Measurements from ENCODE around the gene ATAD3C. TPM values are rescaled to one million over a fixed set of nuclear protein-coding genes. Genes with fewer than 3 reads are reported as not detected.

Gene ATAD3C
- polyA plus RNA-seq, 1 donor from 2014 or later, result 6.2 TPM

GRCh38 chr1:1432951-1433803, 16.3 kb upstream of the ATAD3C start:
- no peak overlapping the region for H3K27ac Mint-ChIP-seq
- H3K4me1 Mint-ChIP-seq, result peaks cover 0 to 4% (median 1%) of the 10 kb centered on the region in 3 donors
- peak overlapping the region in 1 of 4 donors; percentile 54 for H3K4me3 Mint-ChIP-seq
- H3K27me3 Mint-ChIP-seq, result peaks cover 26% of the 10 kb centered on the region
- H3K36me3 Mint-ChIP-seq, result no peaks in the 10 kb centered on the region
- H3K9me3 Mint-ChIP-seq, result no peaks in the 10 kb centered on the region

GRCh38 chr1:1433804-1434130, 15.7 kb upstream of the ATAD3C start:
- Mint-ChIP-seq H3K4me1 (peaks cover 0 to 4% (median 0%) of the 10 kb centered on the region in 3 donors), H3K27ac (no peak overlapping the region), H3K36me3 (no peaks in the 10 kb centered on the region), H3K9me3 (no peaks in the 10 kb centered on the region), H3K4me3 (peak overlapping the region in 1 of 4 donors; percentile 54), H3K27me3 (peaks cover 24% of the 10 kb centered on the region)

- no peaks in the 10 kb centered on the region for H3K9me3 Mint-ChIP-seq
- peaks cover 22% of the 10 kb centered on the region for H3K27me3 Mint-ChIP-seq
- no peak overlapping the region for H3K27ac Mint-ChIP-seq
- H3K4me1 Mint-ChIP-seq, result peaks cover 0 to 4% (median 0%) of the 10 kb centered on the region in 3 donors
- H3K36me3 Mint-ChIP-seq, result no peaks in the 10 kb centered on the region
- no peak overlapping the region for H3K4me3 Mint-ChIP-seq
These were observed 15.2 kb upstream of the ATAD3C start for GRCh38 chr1:1434131-1434823.

GRCh38 chr1:1434824-1435105, 14.7 kb upstream of the ATAD3C start:
- H3K9me3 Mint-ChIP-seq, result no peaks in the 10 kb centered on the region
- peaks cover 22% of the 10 kb centered on the region for H3K27me3 Mint-ChIP-seq
- peak overlapping the region in 3 of 4 donors; percentile 16 to 70 (median 63) for H3K4me3 Mint-ChIP-seq
- peaks cover 0 to 4% (median 0%) of the 10 kb centered on the region in 3 donors for H3K4me1 Mint-ChIP-seq
- H3K36me3 Mint-ChIP-seq, result no peaks in the 10 kb centered on the region
- no peak overlapping the region for H3K27ac Mint-ChIP-seq

GRCh38 chr1:1435106-1435903, 14.2 kb upstream of the ATAD3C start, which contains the start of gene VWA1:
VWA1 (plus strand) TSS chr1:1435690; CDS start chr1:1435749, 59 bp downstream.
- Mint-ChIP-seq H3K27me3 (peaks cover 22% of the 10 kb centered on the region), H3K27ac (no peak within 1 kb of the TSS), H3K4me1 (peaks cover 0 to 4% (median 0%) of the 10 kb centered on the region in 3 donors), H3K36me3 (no peaks in the 10 kb centered on the region), H3K4me3 (peak within 1 kb of the TSS in 3 of 4 donors; percentile 50 to 88 (median 63)), H3K9me3 (no peaks in the 10 kb centered on the region)

GRCh38 chr1:1435911-1436629, 13.4 kb upstream of the ATAD3C start:
- peaks cover 0 to 4% (median 2%) of the 10 kb centered on the region in 3 donors for H3K4me1 Mint-ChIP-seq
- H3K9me3 Mint-ChIP-seq, result no peaks in the 10 kb centered on the region
- H3K27ac Mint-ChIP-seq, result no peak overlapping the region
- peaks cover 27% of the 10 kb centered on the region for H3K27me3 Mint-ChIP-seq
- H3K4me3 Mint-ChIP-seq, result peak overlapping the region in 2 of 4 donors; percentile 50 to 88
- H3K36me3 Mint-ChIP-seq, result no peaks in the 10 kb centered on the region

- peaks cover 27% of the 10 kb centered on the region for H3K27me3 Mint-ChIP-seq
- H3K36me3 Mint-ChIP-seq, result no peaks in the 10 kb centered on the region
- no peaks in the 10 kb centered on the region for H3K9me3 Mint-ChIP-seq
- H3K27ac Mint-ChIP-seq, result no peak overlapping the region
- H3K4me1 Mint-ChIP-seq, result peaks cover 0 to 4% (median 2%) of the 10 kb centered on the region in 3 donors
- peak overlapping the region in 1 of 4 donors; percentile 88 for H3K4me3 Mint-ChIP-seq
These were observed 12.9 kb upstream of the ATAD3C start for GRCh38 chr1:1436630-1437032.

GRCh38 chr1:1437033-1437903, 12.2 kb upstream of the ATAD3C start:
- H3K27ac Mint-ChIP-seq, result no peak overlapping the region
- peaks cover 0 to 4% (median 2%) of the 10 kb centered on the region in 3 donors for H3K4me1 Mint-ChIP-seq
- no peak overlapping the region for H3K4me3 Mint-ChIP-seq
- H3K27me3 Mint-ChIP-seq, result peaks cover 26% of the 10 kb centered on the region
- no peaks in the 10 kb centered on the region for H3K9me3 Mint-ChIP-seq
- no peaks in the 10 kb centered on the region for H3K36me3 Mint-ChIP-seq

- Mint-ChIP-seq H3K27me3 (peaks cover 24% of the 10 kb centered on the region), H3K36me3 (no peaks in the 10 kb centered on the region), H3K9me3 (no peaks in the 10 kb centered on the region), H3K27ac (no peak overlapping the region), H3K4me1 (peaks cover 0 to 4% (median 2%) of the 10 kb centered on the region in 3 donors), H3K4me3 (no peak overlapping the region)
These were observed 11.5 kb upstream of the ATAD3C start for GRCh38 chr1:1437904-1438376.

- peaks cover 0 to 4% (median 2%) of the 10 kb centered on the region in 3 donors for H3K4me1 Mint-ChIP-seq
- H3K27ac Mint-ChIP-seq, result no peak overlapping the region
- H3K4me3 Mint-ChIP-seq, result no peak overlapping the region
These were observed 10.7 kb upstream of the ATAD3C start for GRCh38 chr1:1438531-1439381.

GRCh38 chr1:1439546-1440261, 9.8 kb upstream of the ATAD3C start:
- H3K4me3 Mint-ChIP-seq, result no peak overlapping the region
- H3K4me1 Mint-ChIP-seq, result peaks cover 0 to 4% (median 2%) of the 10 kb centered on the region in 3 donors
- H3K27ac Mint-ChIP-seq, result no peak overlapping the region
- H3K9me3 Mint-ChIP-seq, result no peaks in the 10 kb centered on the region
- H3K27me3 Mint-ChIP-seq, result peaks cover 18% of the 10 kb centered on the region
- H3K36me3 Mint-ChIP-seq, result no peaks in the 10 kb centered on the region

More at GRCh38 chr1:1438531-1439381, 10.7 kb upstream of the ATAD3C start:
- H3K36me3 Mint-ChIP-seq, result no peaks in the 10 kb centered on the region
- H3K9me3 Mint-ChIP-seq, result no peaks in the 10 kb centered on the region
- peaks cover 21% of the 10 kb centered on the region for H3K27me3 Mint-ChIP-seq

GRCh38 chr1:1440262-1441001, 9.1 kb upstream of the ATAD3C start:
- Mint-ChIP-seq H3K4me1 (peaks cover 0 to 2% (median 0%) of the 10 kb centered on the region in 3 donors), H3K27me3 (peaks cover 13% of the 10 kb centered on the region), H3K36me3 (no peaks in the 10 kb centered on the region), H3K4me3 (no peak overlapping the region), H3K9me3 (no peaks in the 10 kb centered on the region), H3K27ac (no peak overlapping the region)

Data from IgD-negative memory B cell (primary cell).